Measurements from ENCODE around the gene BCAP31.
"Not testable (repeated sequence)": the region's sequence is repeated elsewhere in the genome, so short reads cannot be mapped to it uniquely, and the experiment has no call there.

The BCAP31 gene

GRCh38 chrX:153755136-153755535 is 30.9 kb upstream of the BCAP31 start:
- WGBS, 2 experiments: 100% methylated on average over 1 of the region's 1 CpG; no CpG with 5 or more reads in 1 of the 2 experiments
- Histone ChIP-seq H3K9me3 (ENCODE audit: control insufficient read depth, low read length) (no peaks in the 10 kb centered on the region), H3K27me3 (ENCODE audit: control insufficient read depth, insufficient read depth, low read length, poor library complexity, severe bottlenecking) (no peaks in the 10 kb centered on the region), H3K36me3 (ENCODE audit: control insufficient read depth, insufficient read depth, low read length) (no peaks in the 10 kb centered on the region), H3K4me3 (ENCODE audit: insufficient read depth, low read depth, low read length) (no peak overlapping the region), H3K27ac (ENCODE audit: insufficient read depth, low read depth, low read length, poor library complexity, severe bottlenecking) (no peak overlapping the region), H3K4me1 (ENCODE audit: control insufficient read depth, insufficient read depth, low read length) (no peaks in the 10 kb centered on the region)

- H3K27ac ChIP-seq (ENCODE audit: insufficient read depth, low read depth, low read length, poor library complexity, severe bottlenecking): no peak overlapping the region
- WGBS, 2 experiments: 86 to 91% methylated on average over 12 of the region's 12 CpGs
These were observed 26.1 kb upstream of the BCAP31 start for GRCh38 chrX:153750127-153750774.

GRCh38 chrX:153749017-153749416 is 24.8 kb upstream of the BCAP31 start:
- H3K27me3 ChIP-seq (ENCODE audit: control insufficient read depth, insufficient read depth, low read length, poor library complexity, severe bottlenecking); H3K27ac ChIP-seq (ENCODE audit: insufficient read depth, low read depth, low read length, poor library complexity, severe bottlenecking); H3K36me3 ChIP-seq (ENCODE audit: control insufficient read depth, insufficient read depth, low read length); H3K4me3 ChIP-seq (ENCODE audit: insufficient read depth, low read depth, low read length); H3K9me3 ChIP-seq (ENCODE audit: control insufficient read depth, low read length); H3K4me1 ChIP-seq (ENCODE audit: control insufficient read depth, insufficient read depth, low read length): not testable (repeated sequence)
- 91% methylated on average over 7 of the region's 7 CpGs for WGBS, 2 experiments

More at GRCh38 chrX:153750127-153750774, 26.1 kb upstream of the BCAP31 start:
- Histone ChIP-seq H3K4me1 (ENCODE audit: control insufficient read depth, insufficient read depth, low read length) (no peaks in the 10 kb centered on the region), H3K36me3 (ENCODE audit: control insufficient read depth, insufficient read depth, low read length) (no peaks in the 10 kb centered on the region), H3K27me3 (ENCODE audit: control insufficient read depth, insufficient read depth, low read length, poor library complexity, severe bottlenecking) (no peaks in the 10 kb centered on the region), H3K9me3 (ENCODE audit: control insufficient read depth, low read length) (no peaks in the 10 kb centered on the region), H3K4me3 (ENCODE audit: insufficient read depth, low read depth, low read length) (no peak overlapping the region)

GRCh38 chrX:153746991-153747390 is 22.8 kb upstream of the BCAP31 start:
- not testable (repeated sequence) for H3K27me3 ChIP-seq (ENCODE audit: control insufficient read depth, insufficient read depth, low read length, poor library complexity, severe bottlenecking); H3K9me3 ChIP-seq (ENCODE audit: control insufficient read depth, low read length); H3K4me1 ChIP-seq (ENCODE audit: control insufficient read depth, insufficient read depth, low read length); H3K36me3 ChIP-seq (ENCODE audit: control insufficient read depth, insufficient read depth, low read length); H3K27ac ChIP-seq (ENCODE audit: insufficient read depth, low read depth, low read length, poor library complexity, severe bottlenecking); H3K4me3 ChIP-seq (ENCODE audit: insufficient read depth, low read depth, low read length)
- WGBS, 2 experiments: 89 to 96% methylated on average over 5 of the region's 6 CpGs

- Histone ChIP-seq H3K27ac (ENCODE audit: insufficient read depth, low read depth, low read length, poor library complexity, severe bottlenecking) (no peak overlapping the region), H3K36me3 (ENCODE audit: control insufficient read depth, insufficient read depth, low read length) (no peaks in the 10 kb centered on the region), H3K4me3 (ENCODE audit: insufficient read depth, low read depth, low read length) (no peak overlapping the region), H3K27me3 (ENCODE audit: control insufficient read depth, insufficient read depth, low read length, poor library complexity, severe bottlenecking) (no peaks in the 10 kb centered on the region), H3K9me3 (ENCODE audit: control insufficient read depth, low read length) (no peaks in the 10 kb centered on the region), H3K4me1 (ENCODE audit: control insufficient read depth, insufficient read depth, low read length) (no peaks in the 10 kb centered on the region)
- 94 to 97% methylated on average over 3 of the region's 3 CpGs for WGBS, 2 experiments
These were observed 22.2 kb upstream of the BCAP31 start for GRCh38 chrX:153746359-153746758.

GRCh38 chrX:153745067-153745433 is 20.9 kb upstream of the BCAP31 start:
- H3K36me3 ChIP-seq (ENCODE audit: control insufficient read depth, insufficient read depth, low read length); H3K27me3 ChIP-seq (ENCODE audit: control insufficient read depth, insufficient read depth, low read length, poor library complexity, severe bottlenecking); H3K27ac ChIP-seq (ENCODE audit: insufficient read depth, low read depth, low read length, poor library complexity, severe bottlenecking); H3K4me3 ChIP-seq (ENCODE audit: insufficient read depth, low read depth, low read length); H3K4me1 ChIP-seq (ENCODE audit: control insufficient read depth, insufficient read depth, low read length); H3K9me3 ChIP-seq (ENCODE audit: control insufficient read depth, low read length): not testable (repeated sequence)
- 86% methylated on average over 12 of the region's 12 CpGs for WGBS, 2 experiments

GRCh38 chrX:153744210-153745066 is 20.3 kb upstream of the BCAP31 start:
- no peaks in the 10 kb centered on the region for H3K9me3 ChIP-seq (ENCODE audit: control insufficient read depth, low read length)
- no peaks in the 10 kb centered on the region for H3K36me3 ChIP-seq (ENCODE audit: control insufficient read depth, insufficient read depth, low read length)
- WGBS, 2 experiments: 29 to 30% methylated on average over 37 of the region's 38 CpGs
- H3K27ac ChIP-seq (ENCODE audit: insufficient read depth, low read depth, low read length, poor library complexity, severe bottlenecking): no peak overlapping the region
- H3K27me3 ChIP-seq (ENCODE audit: control insufficient read depth, insufficient read depth, low read length, poor library complexity, severe bottlenecking): no peaks in the 10 kb centered on the region
- peak overlapping the region; percentile 16 for H3K4me3 ChIP-seq (ENCODE audit: insufficient read depth, low read depth, low read length)
- H3K4me1 ChIP-seq (ENCODE audit: control insufficient read depth, insufficient read depth, low read length): no peaks in the 10 kb centered on the region

- H3K4me3 ChIP-seq (ENCODE audit: insufficient read depth, low read depth, low read length); H3K36me3 ChIP-seq (ENCODE audit: control insufficient read depth, insufficient read depth, low read length); H3K9me3 ChIP-seq (ENCODE audit: control insufficient read depth, low read length); H3K4me1 ChIP-seq (ENCODE audit: control insufficient read depth, insufficient read depth, low read length); H3K27me3 ChIP-seq (ENCODE audit: control insufficient read depth, insufficient read depth, low read length, poor library complexity, severe bottlenecking); H3K27ac ChIP-seq (ENCODE audit: insufficient read depth, low read depth, low read length, poor library complexity, severe bottlenecking): not testable (repeated sequence)
- WGBS, 2 experiments: 27 to 30% methylated on average over 33 to 35 of the region's 35 CpGs
These were observed 19.5 kb upstream of the BCAP31 start for GRCh38 chrX:153743468-153744209.

- not testable (repeated sequence) for H3K27me3 ChIP-seq (ENCODE audit: control insufficient read depth, insufficient read depth, low read length, poor library complexity, severe bottlenecking); H3K36me3 ChIP-seq (ENCODE audit: control insufficient read depth, insufficient read depth, low read length); H3K9me3 ChIP-seq (ENCODE audit: control insufficient read depth, low read length); H3K4me3 ChIP-seq (ENCODE audit: insufficient read depth, low read depth, low read length); H3K4me1 ChIP-seq (ENCODE audit: control insufficient read depth, insufficient read depth, low read length); H3K27ac ChIP-seq (ENCODE audit: insufficient read depth, low read depth, low read length, poor library complexity, severe bottlenecking)
- 79 to 86% methylated on average over 26 to 32 of the region's 32 CpGs for WGBS, 2 experiments
These were observed 18.7 kb upstream of the BCAP31 start for GRCh38 chrX:153742796-153743467.

GRCh38 chrX:153742111-153742510 is 17.9 kb upstream of the BCAP31 start:
- WGBS, 2 experiments: 96 to 98% methylated on average over 14 of the region's 14 CpGs
- H3K4me3 ChIP-seq (ENCODE audit: insufficient read depth, low read depth, low read length): not testable (repeated sequence)

More at GRCh38 chrX:153742111-153742510, 17.9 kb upstream of the BCAP31 start:
- H3K36me3 ChIP-seq (ENCODE audit: control insufficient read depth, insufficient read depth, low read length); H3K9me3 ChIP-seq (ENCODE audit: control insufficient read depth, low read length); H3K4me1 ChIP-seq (ENCODE audit: control insufficient read depth, insufficient read depth, low read length); H3K27me3 ChIP-seq (ENCODE audit: control insufficient read depth, insufficient read depth, low read length, poor library complexity, severe bottlenecking); H3K27ac ChIP-seq (ENCODE audit: insufficient read depth, low read depth, low read length, poor library complexity, severe bottlenecking): not testable (repeated sequence)
